Stimulated activated CD8-positive, alpha-beta memory T cell treated with anti-CD3 and anti-CD28 coated beads, Interleukin-15, amount 100 ng/mL, for 48 hours (primary cell): ENCODE results near the gene ZNF581.

Experiments used
- DNase-seq, 2 donors: peaks; one replicate each; pipeline ENCODE4 v3.0.0-alpha.2; 2020; ENCODE audit warnings: low read depth in 2 of 2

Gene ZNF581

GRCh38 chr19:55611300-55611982 is 32.0 kb upstream of the ZNF581 start:
- DNase-seq = no peak

- DNase-seq = no peak
Measured at GRCh38 chr19:55611983-55612645, 31.3 kb upstream of the ZNF581 start.

- no peak for DNase-seq
Measured at GRCh38 chr19:55613396-55613795, 30.1 kb upstream of the ZNF581 start.

- DNase-seq = no peak
Measured at GRCh38 chr19:55613930-55614710, 29.3 kb upstream of the ZNF581 start.

- no peak for DNase-seq
Measured at GRCh38 chr19:55614711-55615542, 28.5 kb upstream of the ZNF581 start.

- no peak for DNase-seq
Measured at GRCh38 chr19:55615543-55616394, 27.7 kb upstream of the ZNF581 start.

- DNase-seq = no peak
Measured at GRCh38 chr19:55616395-55616875, 27.0 kb upstream of the ZNF581 start.

- no peak for DNase-seq
Measured at GRCh38 chr19:55617426-55617825, 26.0 kb upstream of the ZNF581 start.

GRCh38 chr19:55618426-55618825 is 25.0 kb upstream of the ZNF581 start:
- DNase-seq = no peak

- DNase-seq = no peak
Measured at GRCh38 chr19:55619286-55619685, 24.2 kb upstream of the ZNF581 start.

GRCh38 chr19:55620410-55621204 is 22.8 kb upstream of the ZNF581 start:
- DNase-seq = peak in 1 of 2 donors; percentile 19

GRCh38 chr19:55621205-55621672 is 22.2 kb upstream of the ZNF581 start:
- DNase-seq = no peak

GRCh38 chr19:55621673-55622231 is 21.7 kb upstream of the ZNF581 start:
- no peak for DNase-seq

GRCh38 chr19:55622242-55622969 is 21.0 kb upstream of the ZNF581 start:
- no peak for DNase-seq

- DNase-seq = no peak
Measured at GRCh38 chr19:55623130-55623529, 20.3 kb upstream of the ZNF581 start.

GRCh38 chr19:55623561-55623960 is 19.9 kb upstream of the ZNF581 start:
- DNase-seq = no peak

GRCh38 chr19:55624109-55625003 is 19.1 kb upstream of the ZNF581 start, which contains the start of gene ZNF784:
ZNF784 (minus strand) TSS chr19:55624566; CDS start chr19:55624561, 5 bp downstream.
- DNase-seq = peak; percentile 82 to 84

- DNase-seq = no peak
Measured at GRCh38 chr19:55625004-55625326, 18.5 kb upstream of the ZNF581 start.
